GM18505 (cell line): ENCODE data around the gene HJV.
"Not testable (repeated sequence)": the region's sequence is repeated elsewhere in the genome, so short reads cannot be mapped to it uniquely, and the experiment has no call there.

Experiments
- ATAC-seq: cut with Tn5 transposase; IDR thresholded peaks from one replicate; pipeline ENCODE4 v1.9.1; 2021; ENCODE audit not compliant: unreplicated experiment
- POLR2A ChIP-seq: IDR thresholded peaks from 4 replicates; pipeline ENCODE4 v1.6.1; 2011; ENCODE audit warnings: borderline replicate concordance; ENCODE audit not compliant: insufficient read depth, insufficient read length; ENCODE audit errors: extremely low read depth

HJV gene, protein sequence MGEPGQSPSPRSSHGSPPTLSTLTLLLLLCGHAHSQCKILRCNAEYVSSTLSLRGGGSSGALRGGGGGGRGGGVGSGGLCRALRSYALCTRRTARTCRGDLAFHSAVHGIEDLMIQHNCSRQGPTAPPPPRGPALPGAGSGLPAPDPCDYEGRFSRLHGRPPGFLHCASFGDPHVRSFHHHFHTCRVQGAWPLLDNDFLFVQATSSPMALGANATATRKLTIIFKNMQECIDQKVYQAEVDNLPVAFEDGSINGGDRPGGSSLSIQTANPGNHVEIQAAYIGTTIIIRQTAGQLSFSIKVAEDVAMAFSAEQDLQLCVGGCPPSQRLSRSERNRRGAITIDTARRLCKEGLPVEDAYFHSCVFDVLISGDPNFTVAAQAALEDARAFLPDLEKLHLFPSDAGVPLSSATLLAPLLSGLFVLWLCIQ

DNA sequence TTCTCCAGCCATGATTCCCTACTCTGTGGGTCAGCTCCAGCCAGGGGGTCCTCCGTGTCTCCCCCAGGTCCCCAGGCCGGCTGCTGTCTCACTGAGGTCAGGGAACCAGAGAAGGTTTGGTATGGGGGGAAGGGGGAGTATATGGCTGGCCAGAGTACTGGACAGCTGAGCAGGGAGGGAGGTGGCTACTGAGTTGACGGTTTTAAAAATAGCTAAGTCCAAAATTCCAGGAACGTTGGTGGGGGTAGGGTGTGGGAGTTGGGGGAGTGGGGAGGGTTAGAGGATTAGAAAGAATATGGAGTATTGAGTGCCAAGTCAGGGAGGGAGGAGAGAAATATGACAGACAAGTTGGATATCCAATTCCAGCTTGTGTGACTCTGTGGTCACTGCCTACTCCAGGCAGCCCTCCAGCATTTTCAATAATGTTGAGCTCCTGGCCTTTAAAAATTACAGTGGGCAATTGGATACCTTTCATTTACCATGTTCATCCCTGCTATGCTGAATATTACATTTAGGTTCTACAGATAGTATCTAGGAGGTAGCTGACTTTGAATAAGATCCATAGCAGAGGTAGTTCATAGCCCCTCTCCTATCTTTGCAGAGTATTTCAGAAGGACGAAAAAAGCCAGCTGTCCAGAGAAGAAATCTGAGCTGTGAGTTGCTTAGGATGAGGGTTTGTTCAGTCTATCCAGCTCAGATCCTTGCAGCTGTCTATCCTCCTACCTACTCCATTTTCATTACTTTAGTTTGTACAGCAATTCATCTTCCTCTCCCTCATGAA, at the start of gene HJV:
Gene HJV (minus strand): TSS at position 114 of the 781 bp plus-strand sequence. CDS start 1,504 bp downstream, outside the sequence.
- no peak for ATAC-seq
- no peak for TF ChIP-seq POLR2A

DNA sequence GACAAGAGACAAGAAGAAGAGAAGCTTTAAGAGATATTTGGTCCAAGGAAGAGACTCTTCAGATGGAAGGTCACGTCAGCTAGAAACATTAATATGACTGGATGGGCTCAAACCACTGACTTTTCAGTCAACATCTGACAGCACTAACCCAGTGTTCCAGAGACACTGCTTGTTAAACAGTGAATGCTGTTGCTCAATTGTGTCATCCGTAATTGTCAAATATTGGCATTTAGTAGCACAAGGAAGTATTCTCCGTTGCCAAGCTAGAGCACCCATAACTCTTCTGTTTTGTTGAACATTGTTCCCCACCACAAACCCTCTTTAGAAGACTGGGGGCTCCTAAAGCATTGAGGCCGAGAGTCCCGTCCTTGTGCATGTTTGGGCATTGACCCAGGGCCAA, 37.6 kb upstream of the HJV start:
- not testable (repeated sequence) for ATAC-seq

DNA sequence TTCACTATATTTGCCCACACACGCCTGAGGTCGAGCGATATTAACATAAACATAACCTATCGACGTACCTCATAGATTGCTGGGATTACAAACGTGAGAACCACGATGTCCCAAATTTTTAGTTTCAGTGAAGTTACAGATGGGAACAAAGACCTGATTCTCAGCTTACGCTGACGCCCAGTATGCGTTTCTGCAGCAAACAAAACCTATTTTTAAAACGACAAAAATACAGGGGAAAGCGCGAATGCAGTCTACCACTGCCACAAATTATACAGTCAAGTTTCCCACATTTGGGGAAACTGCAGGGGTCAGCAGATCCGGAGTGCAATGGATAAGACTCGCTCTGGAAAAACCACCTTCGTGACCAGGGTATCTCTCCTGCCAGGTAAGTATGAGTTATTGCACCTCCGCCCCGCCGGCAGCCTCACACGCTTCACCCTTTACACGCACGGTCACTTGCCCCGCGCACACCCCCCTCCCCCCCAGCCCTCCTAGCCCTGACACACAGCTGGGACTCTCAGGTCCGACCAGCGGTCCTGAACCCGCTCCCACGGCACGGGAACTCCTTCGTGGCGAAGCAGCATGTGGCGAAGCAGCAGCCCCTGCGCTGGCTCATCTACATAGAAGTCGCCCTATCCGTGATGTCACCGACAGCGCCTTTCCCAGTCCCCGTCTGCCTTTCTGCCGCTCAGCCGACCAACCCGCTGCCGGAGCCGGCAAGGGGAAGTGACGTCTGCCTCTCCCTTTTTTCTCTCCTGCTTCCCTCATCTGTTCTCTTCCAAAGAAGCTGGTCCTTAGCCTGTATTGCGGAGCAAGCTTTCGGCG, 30.5 kb upstream of the HJV start:
- peak; percentile 99 for TF ChIP-seq POLR2A
- peak; percentile 70 for ATAC-seq

- TF ChIP-seq POLR2A: no peak
- ATAC-seq: no peak
Measured at GRCh38 chr1:146051452-146051851, 29.9 kb upstream of the HJV start.

GRCh38 chr1:146050652-146050963, 29.1 kb upstream of the HJV start:
- ATAC-seq: not testable (repeated sequence)

GRCh38 chr1:146049866-146050651, 28.5 kb upstream of the HJV start:
- ATAC-seq: not testable (repeated sequence)

- no peak for ATAC-seq
- TF ChIP-seq POLR2A: no peak
Measured at GRCh38 chr1:146049436-146049835, 27.9 kb upstream of the HJV start.

- not testable (repeated sequence) for ATAC-seq
Measured at GRCh38 chr1:146048514-146049115, 27.1 kb upstream of the HJV start.

- no peak for ATAC-seq
- TF ChIP-seq POLR2A: no peak
Measured at GRCh38 chr1:146046664-146047063, 25.1 kb upstream of the HJV start.

DNA sequence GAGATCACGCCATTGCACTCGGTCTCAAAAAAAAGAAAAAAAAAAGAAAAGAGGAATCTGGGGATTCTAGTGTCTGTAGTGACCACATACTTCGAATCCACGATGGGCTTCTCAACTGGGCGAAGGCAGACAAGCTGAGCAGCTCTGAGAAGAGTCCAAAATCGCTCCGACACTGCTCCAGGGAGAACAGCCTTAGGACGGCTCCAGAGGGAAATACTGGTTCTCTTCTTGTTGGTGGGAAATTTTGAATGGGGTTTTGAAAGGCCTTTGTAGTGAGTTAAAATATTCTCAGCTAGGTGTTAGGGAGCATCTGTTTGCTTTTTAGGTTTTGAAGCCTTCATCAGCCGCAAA, 18.3 kb upstream of the HJV start:
- no peak for ATAC-seq
- TF ChIP-seq POLR2A: no peak

GRCh38 chr1:146036965-146037646, 15.6 kb upstream of the HJV start:
- TF ChIP-seq POLR2A: peak; percentile 15

DNA sequence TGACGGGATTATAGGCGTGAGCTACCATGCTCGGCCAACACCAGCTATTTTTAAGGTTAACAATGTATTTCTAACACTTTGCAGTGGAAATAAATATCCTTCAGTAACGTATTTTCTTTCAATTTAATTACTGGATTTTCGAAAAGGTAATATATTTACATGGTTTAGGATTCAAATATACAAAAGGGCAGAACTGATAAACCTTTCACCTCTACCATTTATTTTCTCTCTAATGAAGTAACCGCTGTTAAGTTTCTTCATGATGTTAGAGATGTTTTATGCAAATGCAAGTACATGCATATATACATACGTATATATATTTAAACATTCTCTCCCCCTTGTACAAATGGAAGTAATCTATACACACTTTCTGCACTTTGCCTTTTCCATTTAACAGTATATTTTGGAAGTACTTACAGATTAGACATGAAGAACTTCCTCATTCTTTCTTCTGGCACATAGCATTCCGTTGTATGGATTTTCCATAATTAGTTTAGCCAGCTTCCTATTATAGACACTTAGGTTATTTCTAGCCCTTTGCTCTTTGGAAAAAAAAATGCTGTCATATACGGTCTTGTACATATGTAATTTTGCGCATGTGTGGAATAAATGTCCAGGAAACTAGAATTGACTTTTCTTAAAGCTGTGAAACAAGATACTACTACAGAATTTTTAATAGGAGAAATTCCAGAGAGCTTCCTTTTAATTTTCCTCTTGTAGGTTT, 14.9 kb upstream of the HJV start:
- TF ChIP-seq POLR2A: no peak
- ATAC-seq: no peak

More at GRCh38 chr1:146036965-146037646, 15.6 kb upstream of the HJV start:
- ATAC-seq: peak; percentile 21

DNA sequence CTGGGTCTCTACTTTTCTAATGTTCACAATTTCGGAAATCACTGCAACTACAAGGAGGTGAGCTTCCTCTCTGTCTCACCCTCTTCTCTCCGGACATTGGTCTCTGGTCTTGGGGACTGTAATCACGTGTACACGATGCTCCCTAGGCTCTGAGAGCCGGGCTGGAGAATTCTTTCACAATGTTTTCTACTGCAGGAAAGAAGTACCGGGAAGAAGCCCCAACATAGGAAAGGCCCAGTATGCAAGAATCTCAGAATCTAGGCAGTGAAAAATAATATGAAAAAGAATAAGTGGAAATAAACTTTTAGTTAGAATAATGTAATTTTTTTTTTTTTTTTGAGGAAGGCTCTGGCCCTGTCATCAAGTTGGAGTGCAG, 13.5 kb upstream of the HJV start:
- no peak for ATAC-seq
- TF ChIP-seq POLR2A: no peak
